Middle frontal gyrus (tissue), 1 donor: Measurements from ENCODE around the gene OCA2.
"Not testable (repeated sequence)": the region's sequence is repeated elsewhere in the genome, so short reads cannot be mapped to it uniquely, and the experiment has no call there.

Source experiments
- DNase-seq: peaks from one replicate; pipeline ENCODE4 v3.0.0-alpha.2; 2015; ENCODE audit warnings: low spot score; ENCODE audit errors: extremely low spot score

OCA2 gene

DNA sequence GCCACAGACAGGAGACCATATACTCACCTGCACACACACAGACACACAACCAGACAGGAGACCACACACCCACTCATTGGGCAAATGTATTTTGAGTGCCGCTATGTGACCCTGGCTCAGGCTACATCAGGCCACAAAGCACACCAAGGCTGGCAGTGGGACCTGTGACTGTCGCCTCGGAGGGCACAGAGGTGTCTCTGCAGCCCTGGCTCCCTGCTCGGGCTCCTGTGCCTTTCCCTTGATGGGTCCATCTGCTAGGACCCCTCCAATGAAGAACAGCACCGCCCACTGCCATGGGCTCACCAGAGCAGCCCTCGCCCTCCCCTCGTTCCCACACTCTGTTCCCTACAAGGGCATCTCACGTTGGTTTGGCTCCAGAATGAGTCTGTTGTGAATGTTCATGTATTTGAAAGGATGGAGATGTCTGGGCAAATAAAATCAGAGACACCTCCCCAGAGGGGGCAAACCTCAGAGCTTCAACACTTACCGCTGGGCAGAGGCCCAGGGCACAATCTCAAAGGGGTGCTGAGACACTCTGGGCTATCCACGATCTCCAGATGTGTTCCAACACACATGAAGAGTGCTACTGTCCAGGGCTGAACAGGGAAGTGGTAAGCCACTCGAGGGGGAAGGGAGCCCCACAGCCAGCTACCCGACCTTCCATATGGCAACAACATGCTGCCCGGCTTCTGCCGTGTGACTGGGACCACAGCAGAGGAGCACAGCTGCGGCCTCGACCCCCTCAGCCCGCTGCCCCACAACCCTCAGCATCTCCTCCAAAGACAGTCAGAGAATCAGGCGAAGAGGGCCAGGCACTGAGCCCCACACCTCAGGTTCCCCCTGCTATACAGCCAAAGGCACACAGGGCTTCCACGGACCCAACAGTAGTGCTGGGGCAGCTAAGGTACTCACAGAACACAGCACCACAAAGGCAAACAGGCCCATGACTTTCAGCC, 74.9 kb downstream of the OCA2 start:
- DNase-seq: no peak

DNA sequence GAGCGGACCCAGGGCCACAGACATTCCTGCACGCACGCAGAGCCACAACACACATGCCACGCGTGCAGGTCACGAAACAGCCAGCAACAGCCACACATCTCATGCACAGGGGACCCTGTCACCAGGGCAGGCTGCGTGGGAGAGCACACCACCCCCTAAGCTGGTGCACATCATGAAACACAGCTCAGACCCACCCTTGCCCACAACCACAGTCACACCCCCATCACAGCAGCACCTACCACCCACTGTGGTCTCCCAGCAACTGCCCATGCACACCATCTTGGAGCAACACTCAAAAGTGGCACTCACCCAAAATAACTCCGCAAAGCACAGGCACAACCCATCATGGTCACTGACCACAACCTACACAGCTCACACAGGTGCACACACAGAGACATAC, 75.7 kb downstream of the OCA2 start:
- no peak for DNase-seq

DNA sequence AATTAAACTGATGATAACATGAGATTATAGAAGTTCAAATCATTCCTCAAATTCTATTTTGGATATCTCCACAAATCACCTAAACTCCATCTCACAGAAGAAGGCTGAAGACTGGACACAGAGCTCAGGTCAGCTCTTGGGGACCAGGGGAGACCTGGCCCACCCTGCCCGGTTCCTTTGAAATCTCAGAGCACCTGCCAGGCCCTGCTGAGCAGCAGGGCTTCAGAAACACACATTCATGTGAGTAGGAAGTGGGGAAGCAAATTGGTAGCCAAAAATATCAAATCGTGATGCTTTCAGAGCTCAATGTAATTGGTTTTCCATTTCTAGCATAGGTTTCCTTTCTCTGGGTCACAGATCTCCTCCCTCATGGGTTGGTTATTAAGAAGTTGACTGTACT, 76.2 kb downstream of the OCA2 start:
- DNase-seq: no peak

DNA sequence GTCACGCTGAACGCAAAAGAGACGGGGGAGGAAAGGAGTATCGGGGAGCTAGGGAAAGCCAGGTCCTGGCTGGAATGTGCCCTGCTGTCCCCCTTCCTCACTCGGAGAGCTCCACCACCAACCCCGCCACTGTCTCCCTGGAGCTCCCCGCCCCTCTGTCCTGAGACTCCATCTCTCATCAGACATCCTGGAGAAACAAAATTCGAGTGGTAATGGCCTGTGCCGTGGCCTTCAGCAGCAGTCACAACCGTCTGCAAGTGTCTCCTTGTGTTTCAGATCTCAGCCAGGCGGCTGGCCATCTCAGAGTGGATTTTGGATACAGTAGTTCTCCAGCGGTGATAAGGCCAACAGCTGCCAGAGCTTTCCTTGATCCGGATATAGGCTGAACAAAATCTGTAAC, 76.9 kb downstream of the OCA2 start:
- no peak for DNase-seq

DNA sequence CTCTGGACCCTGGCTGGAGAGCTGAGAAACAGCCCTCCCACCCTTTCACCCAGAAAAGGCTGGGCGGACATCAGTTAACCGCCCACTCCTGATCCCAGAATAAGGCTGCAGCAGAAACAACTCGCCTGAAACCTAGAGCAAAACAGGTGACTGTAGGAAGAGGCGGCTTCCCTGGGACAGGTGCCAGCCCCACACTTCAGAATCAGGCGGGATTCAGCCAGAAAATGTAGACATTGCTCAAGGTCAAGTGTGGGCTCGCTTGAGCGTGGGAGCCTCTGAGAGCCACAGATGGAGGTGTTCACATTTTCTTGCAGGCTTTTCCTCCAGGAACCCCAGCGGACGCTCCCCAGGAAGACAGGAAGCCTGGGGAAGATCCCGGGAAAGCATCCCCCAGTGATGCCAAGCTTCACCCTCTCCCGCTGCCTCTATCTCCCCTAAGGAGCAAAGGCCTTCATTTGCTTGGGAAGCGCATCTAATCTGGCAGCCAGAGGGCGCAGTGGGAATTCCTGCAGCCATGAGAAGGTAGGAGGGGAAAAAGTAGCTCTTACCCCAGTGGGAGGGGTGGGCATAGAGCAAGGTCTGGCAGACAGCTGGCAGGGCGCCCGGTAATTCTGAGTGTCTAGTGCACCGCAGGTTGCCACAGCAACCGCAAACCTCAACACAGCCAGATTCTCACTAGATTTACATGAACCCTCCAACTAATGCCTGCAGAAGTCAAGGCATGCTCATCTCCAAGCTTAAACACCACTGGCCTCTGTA, 77.7 kb downstream of the OCA2 start:
- DNase-seq: peak; percentile 75

DNA sequence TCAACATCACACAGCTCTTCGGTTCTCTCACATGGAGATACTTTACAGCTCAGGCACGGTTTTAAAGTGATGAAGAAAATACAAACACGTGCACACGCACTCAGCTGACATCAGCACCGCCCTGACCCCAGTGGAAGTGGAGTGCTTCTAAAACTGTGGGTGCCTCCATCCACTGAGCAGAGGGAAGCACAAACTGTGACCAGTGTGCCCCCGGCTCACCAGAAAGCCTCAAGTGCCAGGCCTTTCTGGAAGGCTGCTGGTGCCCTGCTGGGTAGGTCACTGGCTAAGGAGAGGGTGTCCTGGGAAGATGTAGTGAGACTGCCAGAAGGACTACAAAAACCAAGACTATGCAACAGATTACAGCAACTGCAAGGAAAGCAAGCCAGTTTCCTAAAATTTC, 78.5 kb downstream of the OCA2 start:
- DNase-seq: no peak

DNA sequence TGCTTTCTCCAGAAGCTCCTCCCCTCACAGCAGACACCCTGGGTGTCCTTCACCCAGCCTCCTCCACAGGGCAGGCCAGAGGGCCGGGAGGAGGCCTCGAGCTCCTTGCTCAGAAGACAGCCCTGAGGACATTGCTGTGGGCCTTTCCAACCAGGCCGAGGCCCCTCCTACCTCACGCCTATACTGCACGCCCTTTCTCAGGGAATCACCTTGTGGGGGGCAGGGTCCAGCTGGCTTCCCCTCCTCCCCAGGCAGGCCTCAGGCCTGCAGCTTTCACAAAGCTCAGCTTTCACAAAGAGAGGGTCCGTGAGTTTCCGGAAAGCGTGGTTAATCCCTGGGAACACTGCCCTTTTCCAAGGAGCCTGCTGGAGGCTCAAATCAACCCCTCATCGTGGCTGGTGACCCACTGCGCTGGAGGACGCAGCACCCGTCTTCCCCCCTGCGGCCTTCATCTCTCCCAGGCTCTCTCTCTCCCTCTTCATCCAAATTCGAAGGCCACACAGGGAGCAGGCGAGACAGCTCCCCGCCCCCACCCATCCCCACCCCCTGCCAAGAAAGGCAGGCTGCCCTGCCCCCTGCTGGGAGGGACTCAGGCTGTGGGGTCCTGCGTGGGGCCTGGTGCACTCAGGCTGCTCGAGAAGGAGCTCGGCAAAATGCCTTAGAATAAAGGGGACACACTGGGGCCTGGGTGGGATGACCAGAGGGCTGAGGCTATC, 79.4 kb downstream of the OCA2 start:
- DNase-seq: no peak

DNA sequence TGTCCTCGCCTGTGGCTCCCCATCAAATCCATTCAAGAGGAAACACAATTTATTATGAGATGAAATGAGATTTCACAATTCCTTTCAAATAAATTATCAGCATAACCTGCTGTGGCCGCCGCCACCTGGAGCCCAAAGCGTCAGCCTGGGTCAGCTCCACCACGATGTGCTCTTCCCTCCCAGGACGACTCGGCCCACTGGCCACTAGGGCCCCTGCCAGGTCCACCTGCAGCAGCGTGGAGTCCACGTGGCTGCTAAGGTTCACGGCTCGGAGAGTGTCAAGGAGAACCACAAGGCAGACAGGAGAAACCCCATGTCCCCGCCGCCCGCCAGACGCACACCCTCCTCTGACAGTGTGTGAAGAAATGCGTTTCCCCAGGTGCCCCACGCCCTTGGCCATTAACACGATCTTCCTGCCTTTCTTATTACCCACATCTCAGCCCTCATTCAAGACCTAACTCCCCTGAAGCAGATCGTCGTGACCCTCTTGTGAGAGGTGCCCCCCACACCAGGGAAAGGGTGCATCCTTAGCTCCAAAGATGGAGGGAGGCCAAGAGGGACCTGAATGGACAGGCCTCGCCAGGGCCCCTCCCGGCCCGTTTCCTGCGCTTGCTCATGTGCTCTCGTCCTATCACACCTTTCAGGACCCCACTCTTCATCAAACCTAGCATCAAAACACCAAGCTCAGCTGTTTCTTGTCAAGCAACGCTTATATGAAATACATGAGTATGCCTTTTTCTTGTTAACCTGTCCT, 80.6 kb downstream of the OCA2 start:
- DNase-seq: no peak

DNA sequence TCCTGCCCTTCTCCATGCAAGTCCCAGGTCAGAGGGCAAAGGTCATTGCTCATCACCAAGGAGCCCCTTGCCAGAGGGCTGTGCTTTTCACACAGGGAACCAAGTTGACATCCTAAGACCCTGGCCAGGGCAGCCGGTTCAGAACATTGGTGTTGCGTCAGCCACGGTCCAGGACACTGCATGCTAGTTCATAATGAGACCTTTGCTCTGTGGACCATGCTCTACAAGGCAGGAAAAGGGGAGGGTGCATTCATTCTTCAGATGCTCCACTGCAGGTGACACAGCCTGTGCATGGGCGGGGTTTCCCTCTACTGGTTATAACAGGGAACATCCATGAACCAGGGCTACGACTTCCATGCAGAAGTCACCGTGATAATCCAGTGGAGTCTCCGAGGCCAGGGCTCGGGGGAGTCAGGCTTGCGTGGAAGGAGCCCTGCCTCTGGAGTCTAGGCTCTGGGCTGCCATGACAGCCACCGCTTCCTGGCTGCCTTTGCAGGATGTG, 81.6 kb downstream of the OCA2 start:
- no peak for DNase-seq

DNA sequence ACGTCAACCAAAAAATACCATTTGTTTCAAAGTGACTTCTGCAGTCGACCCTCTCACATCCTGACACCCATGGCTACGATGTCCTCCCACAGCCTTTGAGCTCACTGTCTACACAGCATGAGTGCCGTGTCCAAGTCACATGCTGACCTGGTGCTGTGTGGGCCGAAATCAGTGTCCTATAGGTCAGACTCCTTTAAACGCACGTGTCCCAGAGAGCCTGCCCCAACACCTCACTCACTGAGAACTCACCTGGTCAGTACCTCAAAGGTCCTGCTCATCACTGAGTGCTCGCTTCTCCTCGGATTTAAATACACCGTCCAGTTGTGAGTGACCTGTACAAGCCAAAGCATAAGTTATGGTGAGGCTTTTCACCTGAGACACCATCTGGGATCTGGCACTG, 83.3 kb downstream of the OCA2 start:
- DNase-seq: no peak

DNA sequence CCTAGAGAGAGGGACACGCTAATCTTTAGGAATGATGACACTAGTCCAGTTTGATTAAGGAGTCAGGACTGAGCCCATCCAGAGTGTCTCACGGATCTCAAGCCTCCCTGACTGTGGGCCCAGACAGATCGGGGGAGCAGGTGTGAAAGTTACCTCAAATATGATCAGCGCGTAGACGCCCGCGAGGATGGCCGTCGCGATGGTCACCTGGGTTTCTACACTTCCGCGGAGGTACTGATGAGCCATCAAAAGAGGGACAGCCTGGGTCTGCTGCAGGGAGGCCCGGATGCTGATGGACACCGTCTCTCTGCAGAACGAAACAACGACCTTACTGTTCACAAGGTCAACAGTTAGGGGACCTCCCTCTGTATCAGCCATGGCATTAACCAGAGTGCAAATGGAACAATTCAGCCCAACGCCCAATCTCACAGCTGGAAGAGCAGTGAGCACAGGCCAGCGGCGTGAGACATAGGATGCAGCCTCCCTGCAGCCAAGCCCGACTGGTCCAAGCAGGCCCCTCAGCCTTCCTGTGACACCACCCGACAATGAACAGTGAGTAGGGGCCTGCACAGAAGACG, 84.4 kb downstream of the OCA2 start:
- DNase-seq: no peak

DNA sequence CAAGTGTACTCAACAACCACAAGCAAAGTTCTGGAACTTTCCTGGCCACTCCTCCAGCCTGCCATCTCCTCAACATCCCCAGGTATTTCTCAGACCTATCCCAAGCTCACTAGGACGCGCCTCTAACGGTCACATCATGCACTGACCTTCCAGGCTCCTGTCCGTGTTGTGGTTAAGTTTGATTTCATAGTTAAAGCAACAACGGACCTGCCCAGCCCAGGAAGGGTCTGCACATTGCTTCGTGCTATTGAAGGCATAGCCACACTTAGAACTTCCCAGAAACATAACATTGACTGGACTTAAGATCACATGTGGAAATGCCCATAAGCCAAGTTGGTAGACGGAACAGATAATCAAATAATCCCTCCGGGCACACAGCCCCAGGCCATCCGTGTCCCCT, 85.1 kb downstream of the OCA2 start:
- DNase-seq: no peak

DNA sequence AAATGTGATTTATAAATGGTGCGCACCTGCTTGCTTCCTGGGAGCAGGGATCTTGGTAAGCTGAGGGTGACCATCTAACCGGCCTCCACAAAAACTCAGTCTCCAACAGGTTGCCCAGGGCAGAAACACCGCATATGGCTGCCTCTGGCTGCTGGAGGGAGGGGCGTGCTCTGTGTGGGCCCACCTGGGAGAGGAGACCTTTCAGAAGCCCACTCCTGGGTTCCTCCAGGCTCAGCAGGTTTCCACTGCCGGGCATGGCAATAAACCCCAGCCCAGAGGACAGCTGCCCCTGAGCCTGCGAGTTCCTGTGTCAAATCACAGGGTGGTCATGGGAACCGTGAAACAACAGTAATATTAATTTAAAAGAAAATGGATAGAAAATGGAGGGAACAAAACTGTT, 85.6 kb downstream of the OCA2 start:
- DNase-seq: no peak

DNA sequence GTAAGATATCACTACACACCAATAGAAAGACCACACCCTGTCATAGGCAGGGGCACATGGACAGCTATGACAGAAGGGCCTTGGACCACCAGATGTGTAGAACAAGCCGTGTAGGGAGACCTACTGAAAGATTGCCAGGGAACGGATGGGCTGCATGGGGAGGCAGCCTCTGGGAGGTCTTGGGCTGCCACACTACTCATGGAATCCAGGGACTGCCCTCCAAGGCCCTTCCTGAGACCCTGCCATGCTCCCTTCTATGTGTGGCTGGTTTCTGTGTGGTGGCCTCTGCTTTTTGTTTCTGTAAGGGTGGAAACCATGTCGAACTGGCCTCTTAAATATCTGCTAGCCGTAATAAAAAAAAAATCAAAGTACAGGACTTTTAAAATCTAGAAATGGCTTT, 86.9 kb downstream of the OCA2 start:
- no peak for DNase-seq

DNA sequence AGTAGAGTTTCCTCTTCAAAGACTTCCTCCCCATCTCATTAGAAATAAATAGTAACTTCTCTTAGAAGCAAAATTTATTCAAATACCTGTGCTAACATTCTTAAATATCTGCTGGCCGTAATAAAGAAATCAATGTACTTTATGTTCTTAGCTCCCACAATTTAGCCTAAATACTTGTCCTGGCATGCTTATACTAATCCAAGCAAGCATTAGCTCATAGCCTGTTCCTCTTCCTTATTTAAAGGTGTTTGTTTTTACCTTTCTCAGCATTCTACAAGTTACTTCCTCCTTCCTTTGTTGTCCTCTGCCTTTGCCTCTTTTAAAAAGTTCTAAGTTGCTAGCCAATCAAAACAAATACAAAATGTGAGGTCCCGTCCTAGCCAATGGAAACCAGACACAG, 90.9 kb downstream of the OCA2 start:
- not testable (repeated sequence) for DNase-seq

DNA sequence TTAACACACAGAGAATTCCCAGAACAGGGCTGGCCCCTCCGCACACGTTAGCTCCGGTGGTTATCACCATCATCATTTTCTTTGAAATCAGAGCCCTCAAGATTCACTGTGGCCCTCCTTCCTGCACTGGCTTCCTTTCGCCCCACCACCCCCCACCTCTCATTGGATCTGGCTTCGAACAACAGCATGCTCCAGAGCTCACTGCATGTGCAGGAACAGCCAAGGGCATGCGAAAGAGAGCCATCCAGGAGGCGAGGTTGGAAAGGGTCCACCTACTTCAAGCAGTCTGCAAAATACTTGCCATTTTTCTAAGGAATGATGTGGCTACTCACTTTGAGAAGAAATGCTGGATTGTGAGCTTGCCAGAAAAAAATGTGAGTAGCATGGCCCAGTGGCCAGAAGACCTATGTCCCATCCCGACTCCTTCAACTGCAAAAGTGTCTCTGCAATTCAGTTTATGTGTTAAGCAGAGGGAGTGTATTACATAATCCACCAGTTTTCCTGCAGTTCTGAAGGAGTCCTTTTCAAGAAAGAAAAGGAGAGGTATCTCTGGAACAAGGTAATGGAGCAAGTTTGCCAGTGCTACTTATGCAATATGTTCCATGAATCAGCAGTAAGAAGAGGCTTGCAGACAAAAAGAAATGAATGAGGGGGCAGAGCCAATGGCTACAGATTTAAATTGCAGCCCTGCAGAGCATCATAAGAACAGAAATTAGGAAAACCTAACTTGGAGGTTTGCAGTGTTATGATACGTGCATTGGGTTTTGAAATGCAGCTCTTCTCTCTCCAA, 92.8 kb downstream of the OCA2 start:
- DNase-seq: peak; percentile 48

DNA sequence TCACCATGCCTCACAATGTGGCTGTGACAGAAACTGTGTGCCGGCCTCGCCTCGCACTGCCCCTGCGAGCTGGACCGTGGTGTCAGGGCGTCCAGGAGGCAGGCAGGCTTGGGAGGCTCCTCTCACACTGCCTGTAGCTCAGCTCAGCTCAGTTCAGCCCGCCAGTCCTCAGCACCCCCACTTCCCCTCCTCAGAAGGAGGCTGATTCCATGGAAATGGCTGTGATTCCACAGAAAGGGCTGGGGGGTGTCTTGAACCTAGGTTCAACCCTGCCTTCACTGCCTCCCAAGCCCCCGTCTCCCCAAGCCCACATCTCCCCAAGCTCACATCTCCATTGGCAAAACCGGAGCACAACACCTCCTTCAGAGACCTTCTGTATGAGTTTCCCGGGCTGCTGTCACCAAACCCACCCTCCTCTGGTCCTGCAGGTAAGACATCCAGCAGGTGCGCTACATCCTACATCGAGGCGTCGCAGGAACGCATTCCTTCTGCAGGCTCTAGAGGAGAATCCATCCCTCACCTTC, 94.0 kb downstream of the OCA2 start:
- DNase-seq: no peak

DNA sequence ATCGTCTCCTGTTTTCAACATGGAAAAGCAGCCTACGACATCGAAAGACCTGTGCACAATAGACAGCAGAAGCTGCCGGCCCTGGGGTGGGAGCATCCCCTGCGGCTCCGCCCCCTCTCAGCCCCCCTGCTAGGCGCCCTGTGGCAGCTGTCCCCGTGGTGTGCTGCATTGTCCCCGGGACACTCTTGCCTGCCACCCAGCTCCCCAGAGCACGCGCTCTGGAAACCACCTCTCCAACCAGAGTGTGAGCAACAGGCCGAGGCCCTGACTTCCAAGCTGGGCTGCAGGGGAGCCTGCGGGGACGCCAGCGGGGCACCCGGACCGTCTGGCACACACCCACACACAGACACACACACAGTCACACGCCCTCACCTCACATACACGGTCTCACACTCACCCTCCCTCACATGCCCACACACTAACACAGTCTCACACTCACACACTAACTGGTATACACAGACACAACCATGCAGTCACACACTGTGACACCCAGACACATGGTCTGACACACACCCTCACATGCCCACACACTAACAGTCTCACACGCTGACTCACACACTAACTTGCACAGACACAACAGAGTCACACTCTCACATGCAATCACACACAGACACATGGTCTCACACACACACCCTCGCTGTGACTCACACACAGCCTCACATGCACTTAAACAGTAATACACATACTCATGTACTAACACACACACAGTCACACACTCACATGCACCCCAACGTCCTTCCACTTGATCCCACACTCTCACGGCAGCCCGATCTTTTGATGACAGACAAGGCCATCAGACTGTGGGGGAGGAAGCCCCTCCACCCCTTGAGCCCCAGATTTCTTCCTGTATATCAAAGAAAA, 94.7 kb downstream of the OCA2 start:
- no peak for DNase-seq
